ENCODE results near the gene ERC1.
"Not testable (repeated sequence)": the region's sequence is repeated elsewhere in the genome, so short reads cannot be mapped to it uniquely, and the experiment has no call there.

ERC1 gene

GRCh38 chr12:1311145-1311544, 320.1 kb downstream of the ERC1 start:
- no peak for TF ChIP-seq CTCF (IDR thresholded peaks at IDR 0.05; ENCODE audit: low read depth, low read length, missing control alignments)
- DNase-seq (ENCODE audit: low read depth): no peak
- in situ Hi-C loops (cut with HindIII; ENCODE audit: low sequenced_read_pairs): no loop called here
- no peak overlapping the region for H3K4me3 ChIP-seq (ENCODE audit: low read depth, low read length)

- TF ChIP-seq CTCF (IDR thresholded peaks at IDR 0.05; ENCODE audit: low read depth, low read length, missing control alignments): no peak
- in situ Hi-C loops (cut with HindIII; ENCODE audit: low sequenced_read_pairs): no loop called here
- DNase-seq (ENCODE audit: low read depth): no peak
- no peak overlapping the region for H3K4me3 ChIP-seq (ENCODE audit: low read depth, low read length)
Measured at GRCh38 chr12:1313906-1314305, 322.9 kb downstream of the ERC1 start.

- TF ChIP-seq CTCF (IDR thresholded peaks at IDR 0.05; ENCODE audit: low read depth, low read length, missing control alignments): no peak
- no peak overlapping the region for H3K4me3 ChIP-seq (ENCODE audit: low read depth, low read length)
- in situ Hi-C loops (cut with HindIII; ENCODE audit: low sequenced_read_pairs): no loop called here
- DNase-seq (ENCODE audit: low read depth): no peak
Measured at GRCh38 chr12:1314523-1314922, 323.5 kb downstream of the ERC1 start.

GRCh38 chr12:1316991-1317390, 326.0 kb downstream of the ERC1 start:
- DNase-seq (ENCODE audit: low read depth); H3K4me3 ChIP-seq (ENCODE audit: low read depth, low read length); in situ Hi-C loops (cut with HindIII; ENCODE audit: low sequenced_read_pairs): not testable (repeated sequence)

GRCh38 chr12:1318327-1319031, 327.5 kb downstream of the ERC1 start:
- DNase-seq (ENCODE audit: low read depth): peak; percentile 53
- in situ Hi-C loops (cut with HindIII; ENCODE audit: low sequenced_read_pairs): no loop called here
- H3K4me3 ChIP-seq (ENCODE audit: low read depth, low read length): peak overlapping the region; percentile 11
- TF ChIP-seq CTCF (IDR thresholded peaks at IDR 0.05; ENCODE audit: low read depth, low read length, missing control alignments): no peak

- no peak overlapping the region for H3K4me3 ChIP-seq (ENCODE audit: low read depth, low read length)
- no peak for TF ChIP-seq CTCF (IDR thresholded peaks at IDR 0.05; ENCODE audit: low read depth, low read length, missing control alignments)
- DNase-seq (ENCODE audit: low read depth): no peak
- in situ Hi-C loops (cut with HindIII; ENCODE audit: low sequenced_read_pairs): no loop called here
Measured at GRCh38 chr12:1319212-1319611, 328.2 kb downstream of the ERC1 start.

GRCh38 chr12:1320021-1320420, 329.0 kb downstream of the ERC1 start:
- no peak for DNase-seq (ENCODE audit: low read depth)
- no peak overlapping the region for H3K4me3 ChIP-seq (ENCODE audit: low read depth, low read length)
- in situ Hi-C loops (cut with HindIII; ENCODE audit: low sequenced_read_pairs): no loop called here
- no peak for TF ChIP-seq CTCF (IDR thresholded peaks at IDR 0.05; ENCODE audit: low read depth, low read length, missing control alignments)

All from astrocyte of the cerebellum (primary cell).